Activated CD4-positive, alpha-beta T cell treated with anti-CD3 and anti-CD28 coated beads for 36 hours (primary cell): ENCODE measurements around the gene ST6GALNAC1. TPM values are rescaled to one million over a fixed set of nuclear protein-coding genes. Genes with fewer than 3 reads are reported as not detected.
"Not testable (repeated sequence)": the region's sequence is repeated elsewhere in the genome, so short reads cannot be mapped to it uniquely, and the experiment has no call there.

ENCODE experiments used
- ATAC-seq: fragments of 200-7000 bp; cut with Tn5 transposase; one replicate; pipeline ENCODE4 v1.10.0; 2021; ENCODE audit warnings: mild to moderate bottlenecking, moderate library complexity
- CTCF ChIA-PET: fragments of 350-600 bp; sonication (Branson Sonifier 250); formaldehyde crosslinking; loops from one replicate; lab custom pipeline; 2021; ENCODE audit warnings: antibody characterized with exemption; lab: Charles Lee
- POLR2A ChIA-PET: fragments of 350-600 bp; sonication (Branson Sonifier 250); formaldehyde crosslinking; loops from one replicate; lab custom pipeline; 2021; ENCODE audit warnings: antibody characterized with exemption, inconsistent platforms; lab: Charles Lee
- DNase-seq: peaks from one replicate; pipeline ENCODE4 v3.0.0-alpha.2; 2020
- H3K27ac Mint-ChIP-seq: one replicate; pipeline ENCODE4 v1.8.0; 2021; ENCODE audit warnings: mixed read lengths
- H3K27me3 Mint-ChIP-seq: one replicate; pipeline ENCODE4 v1.8.0; 2021; ENCODE audit warnings: mixed read lengths
- H3K36me3 Mint-ChIP-seq: one replicate; pipeline ENCODE4 v1.8.0; 2021; ENCODE audit warnings: low read depth, mixed read lengths
- H3K4me1 Mint-ChIP-seq: one replicate; pipeline ENCODE4 v1.8.0; 2021; ENCODE audit warnings: mixed read lengths
- H3K4me3 Mint-ChIP-seq: one replicate; pipeline ENCODE4 v1.8.0; 2021; ENCODE audit warnings: mild to moderate bottlenecking, moderate library complexity, mixed read lengths
- H3K9me3 Mint-ChIP-seq: one replicate; pipeline ENCODE4 v1.8.0; 2021; ENCODE audit warnings: low read depth, mixed read lengths
- intact Hi-C, 2 experiments: fragments of 100-400 bp; cut with DNase I in 1 of 2; cut with micrococcal nuclease in 1 of 2; formaldehyde crosslinking; loops; one replicate each; pipeline versions ENCODE4 v1.14.2 to v1.15.1; 2022 to 2024; cut with DNase I, micrococcal nuclease
- total RNA-seq, 2 experiments: library from RNA; stranded (reverse); gene quantifications; one replicate each; pipeline ENCODE4 v1.2.3, GENCODE V29; 2021

ST6GALNAC1 gene
- total RNA-seq, 2 experiments from 2014 or later, result 0.88 to 0.89 TPM

- peaks cover 7% of the 10 kb centered on the region for H3K4me1 Mint-ChIP-seq
- H3K4me3 Mint-ChIP-seq, result no peak overlapping the region
- H3K27ac Mint-ChIP-seq, result no peak overlapping the region
- no peaks in the 10 kb centered on the region for H3K9me3 Mint-ChIP-seq
- ATAC-seq, result no peak
- intact Hi-C loops, result loop anchor here in 1 of 2 experiments (10.0 kb wide), 1 partner anchor 63 kb away; a partner anchor contains a TSS
- CTCF ChIA-PET, result no interaction called here
- POLR2A ChIA-PET, result no interaction called here
- peaks cover 7% of the 10 kb centered on the region for H3K27me3 Mint-ChIP-seq
- no peak for DNase-seq
- H3K36me3 Mint-ChIP-seq, result no peaks in the 10 kb centered on the region
Observed at GRCh38 chr17:76627510-76627909, 16.0 kb downstream of the ST6GALNAC1 start.

GRCh38 chr17:76626442-76626841 lies 17.1 kb downstream of the ST6GALNAC1 start:
- intact Hi-C loops, result loop anchor here in 1 of 2 experiments (10.0 kb wide), 1 partner anchor 62 kb away; a partner anchor contains a TSS
- H3K36me3 Mint-ChIP-seq, result no peaks in the 10 kb centered on the region
- CTCF ChIA-PET, result interaction anchor here (0.8 to 4.5 kb wide), 2 partner anchors 103 to 365 kb away, joined by 4 to 44 read pairs; no protein-coding TSS in a partner anchor
- peaks cover 7% of the 10 kb centered on the region for H3K27me3 Mint-ChIP-seq
- peaks cover 7% of the 10 kb centered on the region for H3K4me1 Mint-ChIP-seq
- ATAC-seq, result no peak
- no peak overlapping the region for H3K27ac Mint-ChIP-seq
- H3K4me3 Mint-ChIP-seq, result no peak overlapping the region
- no peaks in the 10 kb centered on the region for H3K9me3 Mint-ChIP-seq
- DNase-seq, result no peak
- POLR2A ChIA-PET, result no interaction called here

- no peak overlapping the region for H3K4me3 Mint-ChIP-seq
- H3K27me3 Mint-ChIP-seq, result peaks cover 7% of the 10 kb centered on the region
- ChIA-PET POLR2A (no interaction called here), CTCF (interaction anchor here (0.6 to 4.5 kb wide), 15 partner anchors 9 to 366 kb away, joined by 3 to 44 read pairs (median 8); no protein-coding TSS in a partner anchor)
- intact Hi-C loops, result loop anchor here in 1 of 2 experiments (10.0 kb wide), 1 partner anchor 61 kb away; a partner anchor contains a TSS
- H3K36me3 Mint-ChIP-seq, result no peaks in the 10 kb centered on the region
- DNase-seq, result no peak
- H3K27ac Mint-ChIP-seq, result no peak overlapping the region
- H3K9me3 Mint-ChIP-seq, result no peaks in the 10 kb centered on the region
- ATAC-seq, result no peak
- H3K4me1 Mint-ChIP-seq, result peaks cover 7% of the 10 kb centered on the region
Observed at GRCh38 chr17:76625496-76625895, 18.1 kb downstream of the ST6GALNAC1 start.

- no peaks in the 10 kb centered on the region for H3K9me3 Mint-ChIP-seq
Observed at GRCh38 chr17:76623271-76624146, 20.0 kb downstream of the ST6GALNAC1 start.

GRCh38 chr17:76617838-76618237 lies 25.7 kb downstream of the ST6GALNAC1 start:
- POLR2A ChIA-PET, result interaction anchor here (0.6 kb wide), 1 partner anchor 135 kb away, joined by 13 read pairs; no protein-coding TSS in a partner anchor

More at GRCh38 chr17:76623271-76624146, 20.0 kb downstream of the ST6GALNAC1 start:
- no peak overlapping the region for H3K27ac Mint-ChIP-seq
- peaks cover 7% of the 10 kb centered on the region for H3K4me1 Mint-ChIP-seq
- no peak overlapping the region for H3K4me3 Mint-ChIP-seq
- peak; percentile 87 for DNase-seq
- ChIA-PET CTCF (interaction anchor here (0.6 to 4.5 kb wide), 45 partner anchors 8 to 453 kb away, joined by 3 to 44 read pairs (median 4); partner anchors contain the start of genes ST6GALNAC1 and ST6GALNAC2), POLR2A (interaction anchor here (1.1 kb wide), 1 partner anchor 66 kb away, joined by 3 read pairs; no protein-coding TSS in a partner anchor)
- no peaks in the 10 kb centered on the region for H3K36me3 Mint-ChIP-seq
- H3K27me3 Mint-ChIP-seq, result peaks cover 7% of the 10 kb centered on the region
- peak; percentile 96 for ATAC-seq
- intact Hi-C loops, result loop anchor here (1.0 to 10.0 kb wide), 4 partner anchors 36 to 100 kb away; partner anchors contain the start of gene ST6GALNAC2 (in 1 of the 2)

GRCh38 chr17:76614912-76615617 lies 28.5 kb downstream of the ST6GALNAC1 start:
- no peaks in the 10 kb centered on the region for H3K27me3 Mint-ChIP-seq
- no peak for DNase-seq
- CTCF ChIA-PET, result interaction anchor here (0.6 to 3.9 kb wide), 5 partner anchors 9 to 337 kb away, joined by 3 to 22 read pairs (median 3); no protein-coding TSS in a partner anchor
- no peak overlapping the region for H3K27ac Mint-ChIP-seq
- no peaks in the 10 kb centered on the region for H3K36me3 Mint-ChIP-seq
- no peaks in the 10 kb centered on the region for H3K4me1 Mint-ChIP-seq
- intact Hi-C loops, result no loop called here
- H3K4me3 Mint-ChIP-seq, result no peak overlapping the region
- POLR2A ChIA-PET, result interaction anchor here (1.4 kb wide), 1 partner anchor 57 kb away, joined by 8 read pairs; no protein-coding TSS in a partner anchor
- H3K9me3 Mint-ChIP-seq, result no peaks in the 10 kb centered on the region
- ATAC-seq, result no peak

More at GRCh38 chr17:76617838-76618237, 25.7 kb downstream of the ST6GALNAC1 start:
- Mint-ChIP-seq H3K36me3 (no peaks in the 10 kb centered on the region), H3K4me1 (no peaks in the 10 kb centered on the region), H3K4me3 (no peak overlapping the region), H3K27ac (no peak overlapping the region), H3K9me3 (no peaks in the 10 kb centered on the region), H3K27me3 (no peaks in the 10 kb centered on the region)
- ATAC-seq (no peak), DNase-seq (no peak)
- CTCF ChIA-PET, result interaction anchor here (1.1 kb wide), 1 partner anchor 192 kb away, joined by 3 read pairs; no protein-coding TSS in a partner anchor
- intact Hi-C loops, result no loop called here

GRCh38 chr17:76614064-76614759 lies 29.3 kb downstream of the ST6GALNAC1 start:
- H3K9me3 Mint-ChIP-seq, H3K27me3 Mint-ChIP-seq, H3K36me3 Mint-ChIP-seq, H3K4me1 Mint-ChIP-seq, H3K27ac Mint-ChIP-seq, intact Hi-C loops, H3K4me3 Mint-ChIP-seq: not testable (repeated sequence)
- peak; percentile 14 for DNase-seq
- CTCF ChIA-PET, result interaction anchor here (0.6 to 3.9 kb wide), 7 partner anchors 10 to 336 kb away, joined by 3 to 22 read pairs (median 4); no protein-coding TSS in a partner anchor
- peak; percentile 19 for ATAC-seq
- POLR2A ChIA-PET, result interaction anchor here (1.4 kb wide), 1 partner anchor 56 kb away, joined by 8 read pairs; no protein-coding TSS in a partner anchor

GRCh38 chr17:76612977-76613851 lies 30.3 kb downstream of the ST6GALNAC1 start:
- POLR2A ChIA-PET, result interaction anchor here (1.4 kb wide), 1 partner anchor 55 kb away, joined by 8 read pairs; no protein-coding TSS in a partner anchor
- DNase-seq (no peak), ATAC-seq (no peak)
- H3K27me3 Mint-ChIP-seq, result no peaks in the 10 kb centered on the region
- no peak overlapping the region for H3K27ac Mint-ChIP-seq
- H3K36me3 Mint-ChIP-seq, result no peaks in the 10 kb centered on the region
- no peaks in the 10 kb centered on the region for H3K9me3 Mint-ChIP-seq
- CTCF ChIA-PET, result interaction anchor here (0.7 to 3.9 kb wide), 6 partner anchors 11 to 259 kb away, joined by 3 to 22 read pairs (median 5); no protein-coding TSS in a partner anchor
- no peaks in the 10 kb centered on the region for H3K4me1 Mint-ChIP-seq
- H3K4me3 Mint-ChIP-seq, result no peak overlapping the region
- intact Hi-C loops, result no loop called here

GRCh38 chr17:76612465-76612864 lies 31.1 kb downstream of the ST6GALNAC1 start:
- CTCF ChIA-PET, result interaction anchor here (1.0 to 3.9 kb wide), 3 partner anchors 11 to 89 kb away, joined by 6 to 22 read pairs (median 10); no protein-coding TSS in a partner anchor
- Mint-ChIP-seq H3K4me3 (no peak overlapping the region), H3K27me3 (no peaks in the 10 kb centered on the region), H3K36me3 (no peaks in the 10 kb centered on the region), H3K9me3 (no peaks in the 10 kb centered on the region), H3K27ac (no peak overlapping the region), H3K4me1 (no peaks in the 10 kb centered on the region)
- DNase-seq (no peak), ATAC-seq (no peak)
- intact Hi-C loops, result no loop called here
- POLR2A ChIA-PET, result no interaction called here
